ENCODE data around the gene SLC6A6.

DNA sequence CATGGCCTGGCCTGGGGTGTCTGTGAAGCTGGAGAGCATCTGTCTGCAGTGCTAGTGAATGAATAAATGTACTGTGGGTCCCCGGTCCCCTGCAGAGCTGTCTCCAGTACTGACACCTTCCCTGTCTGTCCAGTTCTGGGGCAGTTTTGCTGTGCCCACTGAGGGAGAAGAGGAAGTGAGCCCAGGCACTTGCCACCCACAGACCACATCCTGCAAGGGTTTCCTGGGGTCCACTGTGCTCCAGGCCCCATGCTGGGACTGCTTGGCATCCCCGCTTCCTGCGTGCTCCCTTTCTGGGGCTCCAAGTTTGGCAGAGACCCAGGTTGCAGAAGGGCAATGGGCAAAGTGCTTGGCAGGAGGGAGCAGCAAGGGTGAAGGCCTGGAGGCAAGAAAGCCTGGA lies 4.9 kb upstream of the SLC6A6 start:
- TF ChIP-seq, protein P1, sequence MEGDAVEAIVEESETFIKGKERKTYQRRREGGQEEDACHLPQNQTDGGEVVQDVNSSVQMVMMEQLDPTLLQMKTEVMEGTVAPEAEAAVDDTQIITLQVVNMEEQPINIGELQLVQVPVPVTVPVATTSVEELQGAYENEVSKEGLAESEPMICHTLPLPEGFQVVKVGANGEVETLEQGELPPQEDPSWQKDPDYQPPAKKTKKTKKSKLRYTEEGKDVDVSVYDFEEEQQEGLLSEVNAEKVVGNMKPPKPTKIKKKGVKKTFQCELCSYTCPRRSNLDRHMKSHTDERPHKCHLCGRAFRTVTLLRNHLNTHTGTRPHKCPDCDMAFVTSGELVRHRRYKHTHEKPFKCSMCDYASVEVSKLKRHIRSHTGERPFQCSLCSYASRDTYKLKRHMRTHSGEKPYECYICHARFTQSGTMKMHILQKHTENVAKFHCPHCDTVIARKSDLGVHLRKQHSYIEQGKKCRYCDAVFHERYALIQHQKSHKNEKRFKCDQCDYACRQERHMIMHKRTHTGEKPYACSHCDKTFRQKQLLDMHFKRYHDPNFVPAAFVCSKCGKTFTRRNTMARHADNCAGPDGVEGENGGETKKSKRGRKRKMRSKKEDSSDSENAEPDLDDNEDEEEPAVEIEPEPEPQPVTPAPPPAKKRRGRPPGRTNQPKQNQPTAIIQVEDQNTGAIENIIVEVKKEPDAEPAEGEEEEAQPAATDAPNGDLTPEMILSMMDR (IDR thresholded peaks at IDR 0.05) = no peak
- TF ChIP-seq POLR2A (IDR thresholded peaks at IDR 0.05) (no peak), POLR2AphosphoS5 (IDR thresholded peaks at IDR 0.05) (no peak)

All from breast epithelium (tissue), 3 donors.